ENCODE results near the gene NFASC. TPM values are rescaled to one million over a fixed set of nuclear protein-coding genes. Genes with fewer than 3 reads are reported as not detected.
A peak's percentile ranks its signal among the peaks of the same experiment; 100 is the strongest.

NFASC gene
- total RNA-seq, 1 experiment from 2014 or later, result 0.52 TPM

DNA sequence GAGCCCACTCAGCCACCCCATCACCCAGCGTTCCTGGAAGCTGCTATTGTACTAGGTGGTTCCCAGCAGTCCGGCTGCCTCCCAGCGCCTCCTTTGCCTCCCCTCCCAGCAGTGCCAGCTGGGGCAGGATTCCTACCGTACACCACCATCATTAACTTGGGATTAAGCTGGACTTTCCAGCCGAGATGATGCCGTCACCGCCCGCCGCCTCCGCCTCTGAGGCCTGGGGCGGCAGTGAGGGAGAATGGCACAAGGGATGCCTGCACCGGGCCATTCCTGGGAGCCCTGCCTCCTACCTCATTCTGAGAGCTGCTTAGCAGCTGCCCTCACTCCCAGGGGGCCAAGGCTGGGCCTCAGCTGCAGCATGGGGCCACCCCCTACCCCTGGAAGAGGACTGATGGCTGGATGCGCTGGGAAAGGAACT lies 185.5 kb downstream of the NFASC start:
- no peak for DNase-seq (ENCODE audit: extremely low read depth, low read depth)

DNA sequence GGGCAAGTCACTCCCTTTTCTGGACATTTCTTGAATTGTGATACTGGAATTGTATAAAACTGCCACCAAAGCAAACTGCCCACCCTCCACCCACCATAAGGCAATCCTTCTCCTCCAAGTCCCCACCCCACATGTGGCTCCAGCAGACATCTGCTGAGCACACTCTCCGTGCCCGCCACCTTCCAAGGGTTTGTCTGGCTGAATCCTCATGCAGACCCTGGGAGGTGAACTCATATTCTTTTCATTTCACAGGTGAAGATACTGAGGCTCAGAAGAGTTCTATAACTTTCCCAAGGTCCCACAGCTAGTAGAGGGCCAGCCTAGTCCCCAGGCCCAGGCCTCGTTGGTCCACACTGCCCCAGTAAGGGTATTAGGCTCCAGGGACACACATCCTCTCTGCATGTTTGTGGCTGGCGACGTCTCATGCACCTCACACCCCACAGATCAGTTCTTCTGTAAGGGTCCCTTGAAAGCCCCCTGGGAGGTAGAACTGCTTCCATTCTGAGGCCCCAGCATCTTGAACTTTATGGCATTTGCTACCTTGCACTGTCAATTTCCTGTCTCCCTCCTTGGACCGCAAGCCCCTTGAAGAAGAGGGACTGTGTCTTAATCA lies 186.4 kb downstream of the NFASC start:
- DNase-seq (ENCODE audit: extremely low read depth, low read depth), result no peak

DNA sequence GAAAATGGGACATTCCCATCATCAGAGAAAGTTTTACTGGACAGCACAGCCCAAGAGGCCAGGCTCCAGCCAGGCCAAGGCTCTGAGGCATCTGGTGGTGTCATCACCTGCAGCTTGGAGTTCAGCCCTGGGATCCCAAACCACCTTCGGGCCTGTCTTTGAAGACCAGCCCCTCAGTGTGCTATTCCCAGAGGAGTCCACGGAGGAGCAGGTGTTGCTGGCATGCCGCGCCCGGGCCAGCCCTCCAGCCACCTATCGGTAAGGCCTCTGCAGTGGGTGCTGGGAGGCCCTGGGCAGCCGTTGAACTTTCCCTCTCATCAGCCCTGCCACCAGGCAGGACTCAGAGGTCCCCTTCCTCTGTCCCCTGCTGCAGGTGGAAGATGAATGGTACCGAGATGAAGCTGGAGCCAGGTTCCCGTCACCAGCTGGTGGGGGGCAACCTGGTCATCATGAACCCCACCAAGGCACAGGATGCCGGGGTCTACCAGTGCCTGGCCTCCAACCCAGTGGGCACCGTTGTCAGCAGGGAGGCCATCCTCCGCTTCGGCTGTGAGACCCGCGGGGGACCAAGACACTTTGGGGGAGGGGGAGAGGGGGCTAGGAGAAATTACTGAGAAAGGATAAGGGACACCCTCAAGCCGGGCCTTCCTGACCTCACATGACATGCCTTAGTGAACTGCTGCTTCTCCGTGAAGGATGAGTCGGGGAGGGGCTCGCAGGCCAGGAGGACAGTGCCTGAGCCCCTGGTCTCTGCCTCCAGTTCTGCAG lies 187.3 kb downstream of the NFASC start:
- DNase-seq (ENCODE audit: extremely low read depth, low read depth), result no peak

DNA sequence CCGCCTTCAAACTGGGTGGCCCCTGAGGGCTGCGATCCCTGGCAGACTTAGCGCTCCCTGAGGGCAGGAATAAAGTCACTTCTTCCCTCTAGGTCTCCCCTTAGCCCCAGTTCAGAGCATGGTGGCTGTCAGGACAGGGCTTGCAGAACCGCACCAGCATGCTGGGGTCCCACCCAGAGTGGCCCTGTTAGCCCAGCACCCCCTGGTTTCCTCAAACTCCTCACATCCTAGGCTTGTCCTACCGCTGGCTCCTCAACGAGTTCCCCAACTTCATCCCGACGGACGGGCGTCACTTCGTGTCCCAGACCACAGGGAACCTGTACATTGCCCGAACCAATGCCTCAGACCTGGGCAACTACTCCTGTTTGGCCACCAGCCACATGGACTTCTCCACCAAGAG lies 188.2 kb downstream of the NFASC start:
- DNase-seq (ENCODE audit: extremely low read depth, low read depth), result no peak

DNA sequence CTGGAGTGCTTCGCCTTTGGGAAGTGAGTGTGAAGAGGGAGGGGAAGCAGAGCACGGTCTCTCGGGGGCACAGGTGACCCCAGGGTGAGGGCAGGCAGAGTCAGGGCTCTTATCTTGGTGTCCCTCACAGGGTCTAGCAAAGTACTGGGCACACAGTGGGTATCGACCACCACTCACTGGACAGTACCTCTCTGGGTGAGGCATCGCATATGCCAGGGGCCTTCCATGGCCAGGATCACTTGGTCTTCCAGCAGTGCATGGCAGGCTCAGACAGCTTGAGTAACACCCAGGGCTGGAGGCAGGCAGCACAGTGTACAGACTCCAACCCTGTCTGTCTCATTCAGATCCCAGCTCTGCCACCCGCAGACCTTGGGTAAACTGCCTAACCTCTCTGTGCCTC lies 189.0 kb downstream of the NFASC start:
- no peak for DNase-seq (ENCODE audit: extremely low read depth, low read depth)

DNA sequence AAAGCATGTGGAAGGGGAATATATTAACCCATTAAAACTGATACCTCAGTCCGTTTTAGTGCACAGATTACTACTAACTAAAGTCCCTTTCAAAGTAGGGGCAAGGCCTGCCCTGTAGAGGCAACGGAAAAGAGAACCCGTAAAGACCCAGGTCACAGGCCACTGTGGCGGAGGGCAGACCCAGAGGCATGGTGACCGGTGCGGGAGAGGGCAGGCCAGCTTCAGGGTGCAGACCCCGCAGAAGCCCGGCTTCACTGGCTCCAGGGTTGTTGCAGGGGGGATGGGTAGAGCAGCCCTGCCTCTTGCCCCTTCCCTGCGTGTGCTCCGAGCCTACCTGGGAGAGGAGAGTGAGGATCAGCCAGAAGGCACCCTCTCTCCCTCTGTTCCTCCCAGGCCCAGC lies 190.1 kb downstream of the NFASC start:
- no peak for DNase-seq (ENCODE audit: extremely low read depth, low read depth)

DNA sequence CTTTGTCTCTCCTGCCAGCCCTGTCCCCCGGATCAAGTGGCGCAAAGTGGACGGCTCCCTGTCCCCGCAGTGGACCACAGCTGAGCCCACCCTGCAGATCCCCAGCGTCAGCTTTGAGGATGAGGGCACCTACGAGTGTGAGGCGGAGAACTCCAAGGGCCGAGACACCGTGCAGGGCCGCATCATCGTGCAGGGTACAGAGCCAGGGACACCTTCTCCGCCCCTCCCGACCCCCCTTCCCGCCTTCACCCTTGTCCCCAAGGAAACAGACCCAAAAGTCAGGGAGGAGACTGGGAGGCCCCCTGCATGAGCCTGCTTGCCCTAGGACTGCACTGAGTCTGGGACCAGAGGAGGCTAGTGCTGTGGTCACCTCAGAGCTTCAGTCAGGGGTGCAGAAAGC lies 190.6 kb downstream of the NFASC start:
- no peak for DNase-seq (ENCODE audit: extremely low read depth, low read depth)

DNA sequence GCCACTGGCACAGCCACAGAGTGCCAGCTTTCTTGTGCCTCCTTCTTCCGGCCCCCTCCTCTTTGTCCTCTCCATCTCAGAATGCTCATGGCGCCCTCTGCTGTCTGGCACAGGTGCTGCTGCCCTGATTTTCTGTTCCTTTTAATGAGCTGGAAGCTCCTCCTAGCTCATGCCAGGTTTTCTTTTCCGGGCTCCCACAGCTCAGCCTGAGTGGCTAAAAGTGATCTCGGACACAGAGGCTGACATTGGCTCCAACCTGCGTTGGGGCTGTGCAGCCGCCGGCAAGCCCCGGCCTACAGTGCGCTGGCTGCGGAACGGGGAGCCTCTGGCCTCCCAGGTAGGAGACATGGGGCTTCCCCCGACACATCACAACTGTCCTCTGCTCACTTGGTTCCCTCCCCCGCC lies 191.0 kb downstream of the NFASC start:
- peak; percentile 77 for DNase-seq (ENCODE audit: extremely low read depth, low read depth)

DNA sequence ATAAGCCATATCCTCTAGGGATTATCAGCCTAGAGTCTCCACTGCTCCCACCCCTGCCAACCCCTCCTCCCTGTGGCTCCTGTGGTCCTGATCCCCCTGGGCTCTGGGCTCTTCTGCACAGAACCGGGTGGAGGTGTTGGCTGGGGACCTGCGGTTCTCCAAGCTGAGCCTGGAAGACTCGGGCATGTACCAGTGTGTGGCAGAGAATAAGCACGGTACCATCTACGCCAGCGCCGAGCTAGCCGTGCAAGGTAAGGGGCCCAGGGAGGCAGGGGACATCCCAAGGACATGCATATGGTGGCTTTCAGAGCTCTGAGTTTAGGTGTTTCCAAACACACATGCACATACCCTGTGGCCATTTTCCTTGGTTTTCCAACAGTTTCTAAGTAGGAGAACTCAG lies 191.7 kb downstream of the NFASC start:
- no peak for DNase-seq (ENCODE audit: extremely low read depth, low read depth)

DNA sequence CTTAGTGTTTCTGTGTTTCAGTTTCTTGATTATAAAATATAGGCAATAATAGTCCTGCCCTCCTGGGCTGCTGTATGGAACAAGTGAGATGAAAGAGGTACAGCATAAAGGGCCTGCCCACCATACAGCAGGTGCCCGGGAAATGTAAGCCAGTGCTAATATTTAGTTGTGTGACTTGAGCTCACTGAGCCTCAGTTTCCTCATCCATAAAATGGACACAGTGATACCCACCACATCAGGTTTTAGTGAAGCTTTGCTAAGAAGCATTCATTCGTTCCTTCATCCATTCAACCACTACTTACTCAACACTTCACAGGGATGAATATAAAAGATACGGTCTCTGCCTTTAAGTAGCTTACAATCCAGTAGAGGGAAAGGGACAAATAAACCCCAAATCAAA lies 192.2 kb downstream of the NFASC start:
- DNase-seq (ENCODE audit: extremely low read depth, low read depth), result no peak

DNA sequence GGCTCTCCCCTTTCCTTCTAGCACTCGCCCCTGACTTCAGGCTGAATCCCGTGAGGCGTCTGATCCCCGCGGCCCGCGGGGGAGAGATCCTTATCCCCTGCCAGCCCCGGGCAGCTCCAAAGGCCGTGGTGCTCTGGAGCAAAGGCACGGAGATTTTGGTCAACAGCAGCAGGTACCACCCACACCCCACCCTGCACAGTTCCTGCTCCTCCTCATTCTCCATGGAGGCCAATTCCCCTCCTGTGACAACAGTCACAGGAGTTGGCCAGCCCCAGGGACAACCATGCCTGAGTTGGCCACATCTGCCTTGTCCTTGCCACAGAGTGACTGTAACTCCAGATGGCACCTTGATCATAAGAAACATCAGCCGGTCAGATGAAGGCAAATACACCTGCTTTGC lies 193.6 kb downstream of the NFASC start:
- no peak for DNase-seq (ENCODE audit: extremely low read depth, low read depth)

DNA sequence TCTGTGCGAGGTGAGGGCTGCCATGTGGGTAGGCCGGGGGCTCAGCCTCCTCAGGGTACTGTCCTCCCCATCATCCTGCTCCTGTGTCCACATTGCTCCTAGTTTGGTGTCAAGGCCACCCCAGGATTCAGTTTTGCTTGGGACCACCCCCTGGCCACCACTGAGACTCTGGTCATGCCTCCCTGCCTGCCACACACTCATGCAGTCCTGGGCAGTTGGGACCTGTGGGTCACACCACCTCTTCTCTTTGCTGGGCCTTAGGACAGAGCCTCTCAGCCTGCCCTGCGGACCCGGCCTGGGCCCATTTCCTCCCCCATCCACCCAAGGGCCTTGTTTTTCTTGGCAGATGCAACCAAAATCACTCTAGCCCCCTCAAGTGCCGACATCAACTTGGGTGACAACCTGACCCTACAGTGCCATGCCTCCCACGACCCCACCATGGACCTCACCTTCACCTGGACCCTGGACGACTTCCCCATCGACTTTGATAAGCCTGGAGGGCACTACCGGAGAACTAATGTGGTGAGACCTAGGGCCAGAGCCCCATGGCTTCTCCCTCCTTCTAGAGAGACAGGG lies 194.2 kb downstream of the NFASC start:
- no peak for DNase-seq (ENCODE audit: extremely low read depth, low read depth)

DNA sequence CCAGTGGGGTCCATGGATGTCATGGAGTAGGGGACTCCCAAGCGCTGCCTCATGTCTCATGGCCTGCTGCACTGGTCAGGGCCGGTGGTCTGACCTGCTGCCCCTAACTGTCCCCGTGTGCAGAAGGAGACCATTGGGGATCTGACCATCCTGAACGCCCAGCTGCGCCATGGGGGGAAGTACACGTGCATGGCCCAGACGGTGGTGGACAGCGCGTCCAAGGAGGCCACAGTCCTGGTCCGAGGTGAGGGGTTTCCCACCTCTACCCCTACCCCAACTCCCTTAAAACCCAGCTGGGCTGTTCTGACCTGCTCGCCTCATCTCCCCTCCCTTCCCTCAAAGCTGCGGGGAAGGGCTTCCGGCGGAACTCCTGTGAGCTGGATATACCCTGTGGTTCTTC lies 195.0 kb downstream of the NFASC start:
- DNase-seq (ENCODE audit: extremely low read depth, low read depth), result no peak

DNA sequence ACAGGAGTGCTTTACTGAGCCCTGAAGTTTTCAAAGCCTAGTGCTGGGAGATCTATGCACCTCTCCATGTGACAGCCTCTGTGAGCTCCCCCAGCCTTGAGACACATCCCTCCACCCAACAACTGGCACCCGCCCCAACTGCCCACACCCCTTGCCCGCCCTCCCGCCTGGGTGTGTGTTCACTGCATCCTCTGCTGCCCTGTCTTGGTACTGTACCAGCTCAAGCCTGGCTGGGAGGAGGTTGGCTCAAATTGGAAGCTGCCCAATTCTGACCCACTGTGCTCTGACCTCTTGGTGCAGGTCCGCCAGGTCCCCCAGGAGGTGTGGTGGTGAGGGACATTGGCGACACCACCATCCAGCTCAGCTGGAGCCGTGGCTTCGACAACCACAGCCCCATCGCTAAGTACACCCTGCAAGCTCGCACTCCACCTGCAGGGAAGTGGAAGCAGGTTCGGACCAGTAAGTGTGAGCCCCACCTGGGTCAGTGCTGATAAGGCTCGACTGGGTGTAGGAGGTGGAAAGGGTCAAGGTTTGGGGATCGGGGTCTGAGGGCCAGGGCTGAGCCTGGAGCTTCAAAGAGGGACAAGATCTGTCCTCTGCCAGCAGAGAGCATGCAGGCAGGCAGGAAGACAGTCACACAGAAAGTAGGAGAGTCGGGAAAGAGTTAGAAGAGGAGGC lies 195.6 kb downstream of the NFASC start:
- peak; percentile 9 for DNase-seq (ENCODE audit: extremely low read depth, low read depth)

DNA sequence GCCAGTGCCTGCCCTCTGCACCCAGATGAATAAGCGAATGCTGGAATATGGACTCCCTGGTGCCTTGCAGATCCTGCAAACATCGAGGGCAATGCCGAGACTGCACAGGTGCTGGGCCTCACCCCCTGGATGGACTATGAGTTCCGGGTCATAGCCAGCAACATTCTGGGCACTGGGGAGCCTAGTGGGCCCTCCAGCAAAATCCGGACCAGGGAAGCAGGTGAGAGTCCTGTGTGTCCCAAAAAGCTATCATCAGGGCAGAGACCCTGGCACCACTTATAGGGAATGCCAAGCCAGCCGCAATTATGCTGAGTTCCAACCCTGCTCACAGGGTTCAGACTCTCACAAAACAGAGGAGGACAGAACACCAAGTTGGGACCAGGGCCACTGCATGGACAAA lies 196.4 kb downstream of the NFASC start:
- DNase-seq (ENCODE audit: extremely low read depth, low read depth), result no peak

DNA sequence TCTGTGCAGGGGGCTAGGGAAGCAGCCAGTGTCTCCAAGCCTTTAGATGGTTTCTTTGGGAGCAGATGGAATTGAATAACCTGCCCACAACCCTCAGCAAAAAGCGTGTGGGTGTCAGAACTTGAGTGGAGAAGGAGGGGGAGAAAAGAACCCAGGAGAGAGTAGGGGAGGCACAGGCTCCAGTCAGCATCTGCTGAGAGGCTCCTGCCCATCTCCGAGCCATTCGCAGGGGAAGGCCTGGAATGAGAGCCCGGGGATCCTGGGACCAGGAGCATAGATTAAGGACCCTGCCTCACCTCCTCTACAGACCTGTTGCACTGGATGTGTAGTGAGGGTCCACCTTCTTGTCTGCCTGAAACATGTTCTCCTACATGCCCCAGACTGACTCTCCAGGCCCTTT lies 197.3 kb downstream of the NFASC start:
- DNase-seq (ENCODE audit: extremely low read depth, low read depth), result no peak

DNA sequence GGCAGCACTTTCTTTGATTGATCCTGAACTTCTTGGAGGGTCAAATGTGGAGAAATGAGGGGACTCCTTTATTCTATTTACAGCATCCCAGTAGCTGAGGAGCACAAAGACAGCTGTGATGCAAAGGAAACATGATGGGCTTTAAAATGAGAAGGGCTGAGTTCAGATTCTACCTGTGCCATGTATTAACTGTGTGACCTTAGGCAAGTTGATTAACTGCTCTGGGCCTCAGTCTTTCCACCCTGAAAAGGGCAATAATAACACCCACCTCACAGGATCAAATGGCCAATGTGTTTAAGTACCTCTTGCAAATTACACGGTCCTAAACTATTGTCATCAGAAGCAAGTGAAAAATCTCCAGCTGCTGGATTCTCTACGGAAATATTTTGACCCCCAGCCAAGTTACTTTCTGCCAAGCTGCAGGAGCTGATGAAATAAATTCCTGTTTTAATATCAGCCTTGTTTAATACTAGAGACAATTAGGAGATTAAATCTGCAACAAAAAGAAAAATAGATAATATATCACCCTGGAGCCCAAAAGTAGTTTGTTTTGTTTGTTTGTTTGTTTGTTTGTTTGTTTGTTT lies 197.9 kb downstream of the NFASC start:
- no peak for DNase-seq (ENCODE audit: extremely low read depth, low read depth)

DNA sequence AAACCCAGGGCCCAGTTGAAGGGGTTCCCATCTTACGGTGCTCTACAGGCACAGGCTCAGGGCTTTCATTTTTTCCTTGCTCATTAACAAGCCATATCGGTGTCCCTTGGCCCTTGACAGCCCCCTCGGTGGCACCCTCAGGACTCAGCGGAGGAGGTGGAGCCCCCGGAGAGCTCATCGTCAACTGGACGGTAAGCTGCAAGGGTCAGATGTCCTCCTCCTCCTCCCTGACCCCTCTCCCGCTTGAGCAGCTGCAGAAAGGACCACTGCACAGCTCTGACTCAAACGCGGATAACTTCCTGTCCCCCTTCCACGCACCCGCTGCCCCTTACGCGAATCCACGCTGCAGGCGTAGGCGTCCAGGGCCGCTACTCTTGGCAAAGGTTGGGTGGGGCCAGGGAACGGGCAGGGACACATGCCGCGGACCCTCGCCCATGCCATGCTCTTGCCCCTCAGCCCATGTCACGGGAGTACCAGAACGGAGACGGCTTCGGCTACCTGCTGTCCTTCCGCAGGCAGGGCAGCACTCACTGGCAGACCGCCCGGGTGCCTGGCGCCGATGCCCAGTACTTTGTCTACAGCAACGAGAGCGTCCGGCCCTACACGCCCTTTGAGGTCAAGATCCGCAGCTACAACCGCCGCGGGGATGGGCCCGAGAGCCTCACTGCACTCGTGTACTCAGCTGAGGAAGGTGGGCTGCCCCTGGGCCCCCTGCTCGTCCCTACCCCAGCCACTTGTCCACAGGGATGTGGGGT lies 198.9 kb downstream of the NFASC start:
- no peak for DNase-seq (ENCODE audit: extremely low read depth, low read depth)

DNA sequence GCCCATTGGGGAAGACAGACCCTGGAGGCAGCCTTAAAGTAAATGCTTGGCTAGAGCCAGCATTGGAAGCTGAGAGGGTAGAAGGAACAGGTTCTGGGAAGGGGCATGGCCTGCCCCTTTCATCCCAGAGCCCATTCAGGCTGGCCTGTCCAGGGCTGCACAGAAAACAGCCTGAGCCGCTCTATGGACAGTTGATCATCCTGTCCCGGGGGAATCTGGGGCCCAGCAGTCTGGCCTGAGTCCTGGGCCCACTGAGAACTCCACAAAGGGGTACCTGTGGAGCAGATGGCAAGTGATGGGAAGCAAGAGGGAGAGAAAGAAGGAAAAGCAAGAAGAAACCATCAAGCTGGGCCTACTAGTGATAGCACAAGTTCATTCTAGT lies 200.4 kb downstream of the NFASC start:
- no peak for DNase-seq (ENCODE audit: extremely low read depth, low read depth)

DNA sequence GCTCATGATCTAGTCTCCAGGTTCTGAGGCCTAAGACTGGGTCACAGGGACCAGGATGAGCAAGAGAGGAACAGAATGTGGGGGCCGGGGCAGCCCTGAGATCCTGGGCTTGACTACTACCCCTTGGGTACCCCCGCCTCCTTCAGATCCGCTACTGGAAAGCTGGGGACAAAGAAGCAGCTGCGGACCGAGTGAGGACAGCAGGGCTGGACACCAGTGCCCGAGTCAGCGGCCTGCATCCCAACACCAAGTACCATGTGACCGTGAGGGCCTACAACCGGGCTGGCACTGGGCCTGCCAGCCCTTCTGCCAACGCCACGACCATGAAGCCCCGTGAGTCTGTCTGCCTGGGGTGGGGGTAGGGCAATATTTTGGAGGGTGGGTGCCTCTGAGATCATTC lies 201.1 kb downstream of the NFASC start:
- DNase-seq (ENCODE audit: extremely low read depth, low read depth), result no peak

DNA sequence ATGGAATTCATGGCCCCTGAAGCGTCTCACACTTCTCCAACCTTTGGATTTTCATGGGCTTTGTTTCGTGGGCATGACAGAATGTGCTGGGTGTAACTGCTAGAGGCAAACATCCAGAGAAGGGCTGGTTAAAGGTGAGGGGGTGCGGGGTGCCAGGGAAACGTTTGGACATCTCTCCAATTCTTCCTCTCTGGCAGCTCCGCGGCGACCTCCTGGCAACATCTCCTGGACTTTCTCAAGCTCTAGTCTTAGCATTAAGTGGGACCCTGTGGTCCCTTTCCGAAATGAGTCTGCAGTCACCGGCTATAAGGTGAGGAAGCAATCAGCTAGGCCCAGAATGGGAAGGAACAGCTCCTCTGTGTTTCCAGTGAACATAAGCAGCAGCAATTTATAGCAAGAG lies 201.6 kb downstream of the NFASC start:
- DNase-seq (ENCODE audit: extremely low read depth, low read depth), result no peak

Measured in NCI-H460 (cell line).